A673 (cell line): ENCODE results near the gene WRNIP1.
"Not testable (repeated sequence)": the region's sequence is repeated elsewhere in the genome, so short reads cannot be mapped to it uniquely, and the experiment has no call there.

ENCODE experiments used
- EZH2 ChIP-seq: fragments of 200-600 bp; sonication (generic); IDR thresholded peaks from 2 replicates; pipeline ENCODE4 v1.6.1; 2017; ENCODE audit warnings: borderline replicate concordance, low read depth, mild to moderate bottlenecking, mixed read lengths, antibody characterized with exemption, low read length; ENCODE audit not compliant: poor library complexity, severe bottlenecking
- TF ChIP-seq, protein P1 (sequence below): fragments of 300-800, 200-600 bp; sonication (generic); conservative IDR thresholded peaks from 2 replicates; pipeline ENCODE4 v1.5.1; 2017; ENCODE audit warnings: low read depth, mild to moderate bottlenecking, antibody characterized with exemption, low read length, moderate library complexity, mixed read lengths

DNA sequence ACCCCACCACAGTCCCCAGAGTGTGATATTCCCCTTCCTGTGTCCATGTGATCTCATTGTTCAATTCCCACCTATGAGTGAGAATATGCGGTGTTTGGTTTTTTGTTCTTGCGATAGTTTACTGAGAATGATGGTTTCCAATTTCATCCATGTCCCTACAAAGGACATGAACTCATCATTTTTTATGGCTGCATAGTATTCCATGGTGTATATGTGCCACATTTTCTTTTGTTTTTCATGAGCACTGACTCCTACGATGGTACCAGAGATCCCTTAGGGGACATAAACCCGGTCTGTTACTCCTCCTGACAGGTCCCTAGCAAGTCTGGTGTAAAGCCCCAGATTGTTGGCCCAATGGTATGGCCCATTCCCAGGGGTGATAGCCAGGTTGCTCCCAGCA lies 36.5 kb downstream of the WRNIP1 start:
- TF ChIP-seq, protein P1, sequence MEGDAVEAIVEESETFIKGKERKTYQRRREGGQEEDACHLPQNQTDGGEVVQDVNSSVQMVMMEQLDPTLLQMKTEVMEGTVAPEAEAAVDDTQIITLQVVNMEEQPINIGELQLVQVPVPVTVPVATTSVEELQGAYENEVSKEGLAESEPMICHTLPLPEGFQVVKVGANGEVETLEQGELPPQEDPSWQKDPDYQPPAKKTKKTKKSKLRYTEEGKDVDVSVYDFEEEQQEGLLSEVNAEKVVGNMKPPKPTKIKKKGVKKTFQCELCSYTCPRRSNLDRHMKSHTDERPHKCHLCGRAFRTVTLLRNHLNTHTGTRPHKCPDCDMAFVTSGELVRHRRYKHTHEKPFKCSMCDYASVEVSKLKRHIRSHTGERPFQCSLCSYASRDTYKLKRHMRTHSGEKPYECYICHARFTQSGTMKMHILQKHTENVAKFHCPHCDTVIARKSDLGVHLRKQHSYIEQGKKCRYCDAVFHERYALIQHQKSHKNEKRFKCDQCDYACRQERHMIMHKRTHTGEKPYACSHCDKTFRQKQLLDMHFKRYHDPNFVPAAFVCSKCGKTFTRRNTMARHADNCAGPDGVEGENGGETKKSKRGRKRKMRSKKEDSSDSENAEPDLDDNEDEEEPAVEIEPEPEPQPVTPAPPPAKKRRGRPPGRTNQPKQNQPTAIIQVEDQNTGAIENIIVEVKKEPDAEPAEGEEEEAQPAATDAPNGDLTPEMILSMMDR: not testable (repeated sequence)
- TF ChIP-seq EZH2: not testable (repeated sequence)
